Inferior parietal cortex (tissue), 1 donor: ENCODE measurements around the gene CARMIL1.
"Not testable (repeated sequence)": the region's sequence is repeated elsewhere in the genome, so short reads cannot be mapped to it uniquely, and the experiment has no call there.

ENCODE experiments used
- DNase-seq: peaks from one replicate; pipeline ENCODE4 v3.0.0-alpha.2; 2016; ENCODE audit errors: extremely low spot score

Gene CARMIL1

GRCh38 chr6:25277386-25277785, 1.8 kb upstream of the CARMIL1 start:
- no peak for DNase-seq

GRCh38 chr6:25277857-25278256, 1.3 kb upstream of the CARMIL1 start:
- DNase-seq = no peak

DNA sequence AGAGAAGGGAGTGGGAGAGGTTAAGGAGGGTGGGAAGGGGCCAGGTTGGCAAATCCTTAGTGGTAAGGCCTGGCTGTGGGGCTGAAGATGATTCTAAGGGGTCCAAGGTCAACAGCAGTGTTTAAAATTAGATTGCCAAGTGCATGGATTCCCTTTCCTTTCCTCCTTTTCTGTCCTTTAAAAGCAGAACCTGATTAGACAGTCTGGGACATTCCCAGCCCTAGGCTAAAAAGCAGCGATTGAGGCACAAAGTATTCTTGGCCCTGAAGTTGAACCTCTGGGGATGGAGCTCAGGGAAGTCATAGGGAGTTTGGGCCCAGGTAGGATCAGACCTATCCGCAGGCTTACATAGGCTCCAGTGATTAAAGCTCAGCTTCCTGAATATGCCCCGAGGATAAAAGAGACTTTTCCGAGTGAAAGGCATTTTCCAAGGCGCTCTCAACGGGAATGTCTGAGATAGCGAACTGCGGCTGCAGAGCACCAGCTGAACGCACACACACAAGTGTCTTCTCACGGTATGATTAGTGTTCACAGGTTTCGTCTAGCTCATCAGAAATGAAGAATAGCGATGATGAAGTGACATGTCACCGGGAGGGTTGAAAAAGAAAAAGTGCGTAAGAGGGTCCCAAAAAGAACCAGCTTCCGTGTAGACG, 787 bp upstream of the CARMIL1 start:
- DNase-seq = no peak

DNA sequence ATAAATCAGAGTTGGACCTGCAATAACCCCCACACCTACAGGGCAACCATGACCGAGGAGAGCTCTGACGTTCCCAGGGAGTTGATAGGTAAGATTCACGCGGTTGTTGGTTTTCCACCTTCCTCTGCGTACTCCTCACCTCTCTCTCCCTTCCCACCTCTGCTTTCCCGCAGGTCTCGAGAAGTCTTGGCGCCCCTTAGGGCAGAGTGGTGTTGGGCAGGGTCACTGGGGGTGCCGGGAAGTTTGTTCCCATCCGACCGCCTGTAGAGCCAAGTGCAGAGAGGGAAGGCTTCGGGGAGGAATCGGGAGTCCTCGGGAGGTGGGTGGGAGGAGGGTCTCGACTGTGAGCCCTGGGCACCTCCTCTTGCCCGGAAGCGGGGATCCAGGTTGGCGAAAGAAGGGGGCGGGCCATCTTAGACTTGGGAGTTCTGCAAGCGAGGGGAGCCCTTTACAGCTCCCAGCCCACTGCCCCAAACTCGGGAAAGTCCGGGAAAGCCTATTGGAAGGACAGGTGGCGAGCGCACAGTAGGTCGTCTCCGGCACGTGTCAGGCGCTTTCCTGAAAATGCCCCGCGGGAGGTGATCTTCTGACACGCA, 672 bp downstream of the CARMIL1 start:
- no peak for DNase-seq

DNA sequence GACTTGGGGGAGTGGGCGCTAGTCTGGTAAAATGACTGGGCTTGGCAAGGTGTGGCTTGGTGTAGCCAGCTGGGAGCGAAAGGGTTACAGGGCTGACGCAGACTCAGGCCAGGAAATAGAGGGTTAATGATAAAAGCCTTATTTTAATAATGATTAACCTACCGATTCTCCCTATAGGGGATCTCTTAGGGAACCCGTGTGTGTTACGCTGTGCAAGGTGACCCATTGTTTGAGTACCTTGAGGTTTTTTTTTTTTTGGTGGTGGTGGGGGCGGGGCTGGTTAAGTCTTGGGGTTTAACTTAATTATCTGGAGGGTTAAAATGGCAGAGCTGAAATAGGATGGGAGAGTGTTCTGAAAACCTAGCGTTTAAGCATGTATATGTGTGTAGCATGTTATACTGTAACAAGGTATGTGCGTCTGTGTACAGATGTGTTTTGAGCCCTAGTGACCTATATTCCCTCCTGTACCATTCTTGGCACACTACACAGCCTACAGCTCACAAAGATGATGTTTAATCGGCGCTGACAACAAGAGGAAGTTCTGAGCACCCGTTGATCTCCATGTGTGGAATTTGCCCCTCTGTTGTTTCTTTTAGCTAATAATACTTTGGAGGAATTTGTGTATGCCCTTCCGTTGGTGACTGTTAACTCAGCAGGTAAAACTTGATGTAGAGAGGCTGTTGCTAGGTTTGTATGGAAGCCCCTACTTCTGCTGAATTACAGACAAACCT, 1.3 kb downstream of the CARMIL1 start:
- no peak for DNase-seq

DNA sequence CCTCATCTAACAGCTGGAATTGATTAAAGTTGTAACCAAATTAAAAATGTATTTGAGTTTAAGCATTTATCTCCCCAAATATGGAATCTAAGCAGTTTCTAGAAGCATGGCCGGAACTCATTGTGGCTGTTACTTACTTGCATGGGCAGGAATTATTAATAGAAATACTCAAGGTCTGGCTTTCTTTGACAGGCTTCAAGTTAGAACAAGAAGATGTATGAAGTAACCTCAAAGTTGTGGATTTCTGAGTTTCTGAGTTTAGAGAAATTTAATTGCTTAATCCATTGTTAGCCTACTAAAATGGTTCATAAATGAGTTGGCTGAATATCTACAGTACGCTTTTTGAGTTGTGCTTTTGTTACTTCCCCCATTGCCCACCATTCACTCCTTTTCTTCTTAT, 7.7 kb downstream of the CARMIL1 start:
- DNase-seq = no peak

DNA sequence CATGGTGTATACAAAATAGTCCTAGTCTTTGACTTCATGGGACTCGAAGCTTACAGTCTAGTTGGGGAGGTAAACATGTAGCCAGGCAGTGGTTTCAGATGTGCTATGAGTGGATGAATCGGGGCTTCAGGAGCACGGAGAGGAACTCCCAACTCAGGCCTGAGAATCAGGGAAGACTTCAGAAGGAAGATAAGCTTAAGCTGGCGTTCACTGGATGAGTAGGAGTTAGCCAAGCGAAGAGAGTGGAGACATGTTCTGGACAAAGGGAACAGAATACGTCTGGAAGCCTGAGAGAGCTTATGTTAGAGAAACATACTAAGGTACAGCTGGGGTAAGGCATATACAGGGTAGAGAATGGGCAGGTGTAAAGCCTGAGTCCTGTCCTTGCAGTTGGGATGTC, 8.8 kb downstream of the CARMIL1 start:
- DNase-seq = no peak

DNA sequence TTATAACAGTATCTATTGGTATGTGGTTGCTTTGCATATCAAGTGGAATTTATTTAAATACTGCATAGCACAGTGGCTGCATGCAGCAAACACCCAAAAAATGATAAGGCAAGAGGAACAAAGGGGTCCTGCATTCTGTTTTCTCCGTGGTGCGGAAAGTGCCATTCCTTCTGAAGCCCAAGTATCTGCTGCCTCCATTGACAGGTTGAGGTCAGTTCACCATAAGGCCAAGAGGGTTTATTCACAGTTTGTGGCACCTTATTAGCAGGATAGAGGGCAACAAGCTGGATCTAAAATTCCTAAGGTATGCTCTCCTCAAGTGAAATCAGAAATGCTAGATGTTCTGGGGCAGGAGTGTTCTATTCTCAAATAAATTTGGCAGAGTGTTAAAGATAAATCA, 9.3 kb downstream of the CARMIL1 start:
- no peak for DNase-seq

GRCh38 chr6:25290306-25291060, 11.3 kb downstream of the CARMIL1 start:
- no peak for DNase-seq

GRCh38 chr6:25292384-25292783, 13.2 kb downstream of the CARMIL1 start:
- no peak for DNase-seq

GRCh38 chr6:25295651-25296050, 16.5 kb downstream of the CARMIL1 start:
- DNase-seq = no peak

DNA sequence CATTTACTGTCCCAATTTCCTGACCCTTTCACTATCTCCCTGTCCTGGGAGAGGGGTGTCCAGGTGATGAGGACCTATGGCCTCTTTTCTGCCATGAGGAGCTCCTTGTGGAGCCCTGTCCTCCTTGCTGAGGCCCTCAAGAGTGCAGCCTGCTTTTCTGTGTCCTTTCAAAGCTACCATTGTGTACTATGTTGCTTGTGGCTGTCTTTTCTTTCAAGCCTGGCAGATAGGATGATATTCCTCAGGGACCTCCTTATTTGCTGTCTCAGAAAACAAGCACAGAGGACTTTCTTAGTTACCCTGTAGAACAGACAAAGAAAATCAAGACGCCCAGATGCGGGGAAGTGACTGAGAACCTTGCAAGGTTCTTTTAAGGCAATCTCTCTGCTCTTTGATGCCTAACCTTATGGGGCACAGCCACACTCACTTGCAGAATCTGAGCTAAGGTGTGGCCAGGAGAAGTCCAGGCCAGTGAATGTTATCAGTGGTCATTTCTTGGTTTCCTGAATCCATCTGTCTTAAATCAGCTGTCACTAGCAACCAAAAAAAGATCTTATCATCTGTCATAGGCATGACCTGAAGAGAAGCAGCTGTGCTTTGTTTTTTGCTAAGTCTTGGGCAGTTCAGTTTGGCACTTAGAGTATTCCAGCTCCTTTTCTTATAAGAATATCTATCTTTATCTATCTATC, 17.2 kb downstream of the CARMIL1 start:
- no peak for DNase-seq

GRCh38 chr6:25297039-25297441, 17.9 kb downstream of the CARMIL1 start:
- DNase-seq = no peak

- DNase-seq = no peak
Measured at GRCh38 chr6:25297823-25298522, 18.8 kb downstream of the CARMIL1 start.

- DNase-seq = not testable (repeated sequence)
Measured at GRCh38 chr6:25298523-25298865, 19.3 kb downstream of the CARMIL1 start.

GRCh38 chr6:25301362-25301761, 22.2 kb downstream of the CARMIL1 start:
- DNase-seq = no peak

DNA sequence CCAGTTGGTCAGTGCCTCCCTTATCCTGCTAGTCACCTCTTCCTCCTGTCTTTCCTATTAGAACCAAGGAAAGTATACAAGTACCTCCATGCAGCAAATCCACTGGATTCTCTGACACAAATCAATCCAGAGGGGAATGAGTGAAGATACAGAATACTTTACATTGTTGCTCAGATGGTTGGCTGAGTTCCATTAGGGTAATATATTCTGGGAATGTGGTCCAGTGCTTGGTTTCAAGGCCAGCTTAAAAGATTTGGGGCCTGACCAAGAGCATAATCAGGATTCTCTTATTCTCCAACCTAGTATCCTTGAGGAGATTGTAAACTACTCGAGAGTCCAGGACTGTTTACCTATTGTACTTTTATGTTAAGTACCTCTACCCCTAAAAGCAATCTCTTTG, 23.0 kb downstream of the CARMIL1 start:
- no peak for DNase-seq

DNA sequence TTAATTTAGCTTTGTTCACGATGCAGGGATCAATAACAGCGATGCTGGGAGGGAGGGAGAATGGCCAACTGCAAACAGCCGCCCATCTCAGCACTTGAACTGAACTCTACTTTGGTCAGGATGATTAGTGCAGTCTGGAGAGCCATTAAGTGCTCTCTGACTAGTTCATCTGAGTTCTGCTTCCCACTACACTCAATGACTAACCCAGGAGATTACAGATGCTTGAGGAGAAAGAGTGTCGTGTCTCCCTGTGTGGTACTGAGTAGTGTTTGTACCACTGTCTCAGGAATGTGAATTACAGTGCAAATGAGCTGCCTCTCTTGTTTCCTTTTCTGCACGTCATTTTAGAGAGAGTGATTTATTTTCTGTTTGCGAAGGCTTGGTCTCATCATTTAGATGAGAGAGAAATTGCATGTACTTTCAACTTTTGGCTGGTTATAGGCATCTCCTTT, 23.5 kb downstream of the CARMIL1 start:
- no peak for DNase-seq

DNA sequence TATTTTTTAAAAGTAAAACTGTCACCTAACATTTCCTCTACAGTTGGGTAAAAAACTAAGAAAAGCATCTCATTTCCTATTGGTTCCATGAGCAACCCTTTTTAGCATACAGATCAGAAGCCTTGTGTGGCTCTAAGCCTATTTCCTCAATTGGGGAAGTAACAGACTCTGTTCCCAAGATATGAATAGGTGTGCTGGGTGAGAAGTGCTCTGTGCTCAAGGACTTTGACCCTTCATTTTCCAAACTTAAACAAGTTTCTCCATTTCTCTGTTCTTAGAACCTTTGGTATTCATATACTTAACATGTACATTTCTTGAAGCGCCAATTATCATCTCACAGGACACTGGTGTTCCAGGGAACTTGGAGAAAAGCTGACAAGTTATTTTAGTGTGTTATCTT, 24.1 kb downstream of the CARMIL1 start:
- DNase-seq = no peak

DNA sequence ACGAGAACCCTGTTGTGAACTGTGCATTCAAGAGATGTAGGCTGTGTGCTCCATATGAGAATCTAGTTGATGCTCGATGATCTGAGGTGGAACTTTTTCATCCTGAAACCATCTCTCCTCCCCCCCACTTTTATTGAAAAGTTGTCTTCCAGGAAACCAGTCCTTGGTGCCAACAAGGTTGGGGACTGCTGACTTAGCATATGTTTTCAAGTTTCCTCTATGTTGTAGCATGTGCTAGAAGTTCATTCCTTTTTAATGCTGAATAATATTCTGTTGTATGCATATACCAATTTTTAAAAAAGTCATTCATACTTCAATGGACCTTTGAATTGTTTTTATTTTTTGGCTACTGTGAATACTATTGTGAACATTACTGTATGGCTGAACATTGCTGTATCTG, 27.2 kb downstream of the CARMIL1 start:
- no peak for DNase-seq

DNA sequence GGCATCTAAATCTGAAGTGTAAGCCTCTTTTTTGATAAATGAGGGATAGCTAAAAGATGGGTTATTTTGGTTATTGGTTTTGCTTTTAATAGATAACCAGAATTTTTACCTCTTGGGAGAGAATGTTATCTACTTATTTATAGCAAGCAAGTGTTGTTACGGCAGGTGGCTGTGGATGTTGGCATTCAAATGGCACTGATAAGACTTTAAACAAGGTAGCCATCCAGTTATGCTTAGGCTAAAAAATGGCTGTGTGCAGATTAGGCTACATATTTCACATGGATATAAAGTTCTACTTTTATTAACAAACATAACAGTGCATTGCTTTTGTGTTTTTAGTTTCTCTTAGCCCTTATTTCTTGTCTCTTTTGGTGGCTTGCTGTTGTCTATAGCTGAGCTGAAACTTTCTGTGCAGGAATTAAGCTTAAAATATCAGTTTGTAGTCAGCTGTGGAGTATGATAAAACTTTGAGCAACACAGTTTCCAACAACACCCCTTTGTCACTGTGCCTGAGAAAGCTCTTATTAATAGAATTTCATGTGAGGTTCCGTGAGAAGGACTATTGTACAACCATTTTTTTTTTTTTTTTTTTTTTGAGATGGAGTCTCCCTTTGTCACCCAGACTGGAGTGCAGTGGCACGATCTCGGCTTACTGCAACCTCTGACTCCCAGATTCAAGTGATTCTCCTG, 28.8 kb downstream of the CARMIL1 start:
- no peak for DNase-seq
